DND-41 (cell line): Measurements from ENCODE around the gene PHACTR1.

Source experiments
- ATAC-seq: fragments of 200-7000 bp; cut with Tn5 transposase; 3 replicates; pipeline ENCODE4 v1.9.1; 2021; ENCODE audit warnings: low read depth; ENCODE audit not compliant: insufficient read depth
- DNase-seq: peaks from one replicate; pipeline ENCODE4 v3.0.0-alpha.2; 2020
- H2AFZ ChIP-seq: 2 replicates; pipeline ENCODE4 v1.6.0; 2012; ENCODE audit warnings: low read depth, low read length
- H3K27ac ChIP-seq: 2 replicates; pipeline ENCODE4 v1.5.1; 2012; ENCODE audit warnings: low read length, inconsistent platforms
- H3K27me3 ChIP-seq: fragments of 200-600 bp; sonication (generic); 2 replicates; pipeline ENCODE4 v1.6.0; 2012; ENCODE audit warnings: low read length, mild to moderate bottlenecking, inconsistent platforms; ENCODE audit not compliant: insufficient read depth, poor library complexity
- H3K36me3 ChIP-seq: 2 replicates; pipeline ENCODE4 v1.5.1; 2012; ENCODE audit warnings: low read length, inconsistent platforms; ENCODE audit not compliant: insufficient read depth
- H3K4me1 ChIP-seq: 2 replicates; pipeline ENCODE4 v1.5.1; 2012; ENCODE audit warnings: mild to moderate bottlenecking, low read length; ENCODE audit not compliant: insufficient read depth
- H3K4me2 ChIP-seq: 2 replicates; pipeline ENCODE4 v1.6.0; 2012; ENCODE audit warnings: mild to moderate bottlenecking, moderate library complexity, low read length, inconsistent platforms; ENCODE audit not compliant: insufficient read depth
- H3K4me3 ChIP-seq, 2 experiments: fragments of 200-600 bp in 1 of 2; shearing (Covaris generic) in 1 of 2; 2 replicates each; pipeline ENCODE4 v1.5.1; 2012 to 2016; ENCODE audit warnings: inconsistent platforms in 2 of 2, low read length in 2 of 2, mild to moderate bottlenecking in 2 of 2, low read depth in 1 of 2, moderate library complexity in 1 of 2
- H3K79me2 ChIP-seq: 2 replicates; pipeline ENCODE4 v1.6.0; 2012; ENCODE audit warnings: low read length, inconsistent platforms; ENCODE audit not compliant: insufficient read depth
- H3K9ac ChIP-seq: 2 replicates; pipeline ENCODE4 v1.6.0; 2012; ENCODE audit warnings: low read depth, mild to moderate bottlenecking, inconsistent platforms, low read length, moderate library complexity
- H3K9me3 ChIP-seq: 2 replicates; pipeline ENCODE4 v1.5.1; 2012; ENCODE audit warnings: low read length, moderate library complexity, mild to moderate bottlenecking, inconsistent platforms; ENCODE audit not compliant: insufficient read depth, severe bottlenecking
- H4K20me1 ChIP-seq: 2 replicates; pipeline ENCODE4 v1.6.0; 2012; ENCODE audit warnings: low read length; ENCODE audit not compliant: insufficient read depth
- CTCF ChIP-seq: IDR thresholded peaks from 2 replicates; pipeline ENCODE4 v1.5.1; 2012; ENCODE audit warnings: borderline replicate concordance, low read length, moderate library complexity, mild to moderate bottlenecking; ENCODE audit not compliant: poor library complexity, severe bottlenecking; ENCODE audit errors: extremely low read depth
- EZH2 ChIP-seq: IDR thresholded peaks from 3 replicates; pipeline ENCODE4 v1.6.1; 2012; ENCODE audit warnings: borderline replicate concordance, low read depth, mild to moderate bottlenecking, moderate library complexity, low read length, inconsistent platforms; ENCODE audit not compliant: severe bottlenecking

PHACTR1 gene

GRCh38 chr6:13235339-13235738 lies 518.8 kb downstream of the PHACTR1 start:
- no peak overlapping the region for H3K27ac ChIP-seq
- peaks cover 4% of the 10 kb centered on the region for H3K27me3 ChIP-seq
- no peaks in the 10 kb centered on the region for H3K36me3 ChIP-seq
- no peaks in the 10 kb centered on the region for H4K20me1 ChIP-seq
- H3K4me3 ChIP-seq, result no peak overlapping the region
- no peak overlapping the region for H2AFZ ChIP-seq
- no peak for DNase-seq
- no peak overlapping the region for H3K4me2 ChIP-seq
- TF ChIP-seq EZH2 (no peak), CTCF (no peak)
- no peak overlapping the region for H3K9ac ChIP-seq
- ATAC-seq, result no peak
- H3K79me2 ChIP-seq, result no peaks in the 10 kb centered on the region
- no peaks in the 10 kb centered on the region for H3K9me3 ChIP-seq
- H3K4me1 ChIP-seq, result no peaks in the 10 kb centered on the region

GRCh38 chr6:13237318-13237717 lies 520.8 kb downstream of the PHACTR1 start:
- no peak for DNase-seq
- H3K36me3 ChIP-seq, result no peaks in the 10 kb centered on the region
- no peaks in the 10 kb centered on the region for H3K79me2 ChIP-seq
- no peaks in the 10 kb centered on the region for H3K4me1 ChIP-seq
- H3K4me3 ChIP-seq, result no peak overlapping the region
- H3K27ac ChIP-seq, result no peak overlapping the region
- no peaks in the 10 kb centered on the region for H3K9me3 ChIP-seq
- no peak overlapping the region for H3K4me2 ChIP-seq
- H2AFZ ChIP-seq, result no peak overlapping the region
- no peaks in the 10 kb centered on the region for H4K20me1 ChIP-seq
- H3K9ac ChIP-seq, result no peak overlapping the region
- TF ChIP-seq CTCF (no peak), EZH2 (no peak)
- H3K27me3 ChIP-seq, result peaks cover 4% of the 10 kb centered on the region
- no peak for ATAC-seq

- TF ChIP-seq EZH2 (no peak), CTCF (no peak)
- Histone ChIP-seq H3K27me3 (peaks cover 4% of the 10 kb centered on the region), H2AFZ (no peak overlapping the region), H3K36me3 (no peaks in the 10 kb centered on the region), H3K4me2 (no peak overlapping the region), H4K20me1 (no peaks in the 10 kb centered on the region), H3K4me1 (no peaks in the 10 kb centered on the region), H3K4me3 (no peak overlapping the region), H3K79me2 (no peaks in the 10 kb centered on the region), H3K9me3 (no peaks in the 10 kb centered on the region), H3K27ac (no peak overlapping the region), H3K9ac (no peak overlapping the region)
- DNase-seq, result no peak
- ATAC-seq, result no peak
Measured at GRCh38 chr6:13238017-13238416, 521.5 kb downstream of the PHACTR1 start.

DNA sequence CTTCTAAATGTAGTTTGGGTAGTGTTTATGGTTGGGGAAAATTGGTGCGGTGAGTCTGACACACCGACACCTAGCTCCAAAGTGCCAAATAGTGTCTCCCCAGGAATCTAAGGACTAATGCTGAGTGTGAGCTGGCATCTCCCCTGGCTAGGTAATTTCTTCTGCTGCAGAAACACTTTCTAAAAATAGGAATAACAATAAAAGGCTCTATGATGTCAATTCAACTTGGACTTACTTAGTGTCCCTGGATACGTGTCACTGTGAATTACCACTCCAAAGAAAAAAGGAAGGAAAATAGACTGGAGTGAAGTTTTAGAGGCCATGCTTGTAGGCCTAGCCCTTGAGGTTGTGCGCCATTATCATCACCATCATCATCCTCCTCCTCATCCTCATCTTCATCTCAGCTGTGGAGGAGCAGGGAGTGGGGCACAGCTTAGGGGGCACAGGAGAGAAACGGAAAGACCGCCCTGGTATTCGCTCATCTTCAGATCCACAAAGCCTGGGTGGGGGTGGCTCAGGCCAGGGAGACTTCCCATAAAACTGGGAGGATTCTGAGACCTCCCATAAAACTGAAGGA lies 522.2 kb downstream of the PHACTR1 start:
- no peak overlapping the region for H2AFZ ChIP-seq
- no peak for DNase-seq

More for the DNA sequence above, 522.2 kb downstream of the PHACTR1 start:
- H3K4me3 ChIP-seq, result no peak overlapping the region
- H4K20me1 ChIP-seq, result no peaks in the 10 kb centered on the region
- TF ChIP-seq CTCF (no peak), EZH2 (no peak)
- no peaks in the 10 kb centered on the region for H3K4me1 ChIP-seq
- no peak for ATAC-seq
- H3K79me2 ChIP-seq, result no peaks in the 10 kb centered on the region
- peaks cover 4% of the 10 kb centered on the region for H3K27me3 ChIP-seq
- H3K27ac ChIP-seq, result no peak overlapping the region
- H3K9ac ChIP-seq, result no peak overlapping the region
- no peak overlapping the region for H3K4me2 ChIP-seq
- H3K9me3 ChIP-seq, result no peaks in the 10 kb centered on the region
- no peaks in the 10 kb centered on the region for H3K36me3 ChIP-seq
